Fibroblast of upper back skin (primary cell): ENCODE measurements around the gene TRIP10.
"Not testable (repeated sequence)": the region's sequence is repeated elsewhere in the genome, so short reads cannot be mapped to it uniquely, and the experiment has no call there.

Experiments
- DNase-seq: peaks from one replicate; pipeline ENCODE4 v3.0.0-alpha.2; 2013

TRIP10 gene

DNA sequence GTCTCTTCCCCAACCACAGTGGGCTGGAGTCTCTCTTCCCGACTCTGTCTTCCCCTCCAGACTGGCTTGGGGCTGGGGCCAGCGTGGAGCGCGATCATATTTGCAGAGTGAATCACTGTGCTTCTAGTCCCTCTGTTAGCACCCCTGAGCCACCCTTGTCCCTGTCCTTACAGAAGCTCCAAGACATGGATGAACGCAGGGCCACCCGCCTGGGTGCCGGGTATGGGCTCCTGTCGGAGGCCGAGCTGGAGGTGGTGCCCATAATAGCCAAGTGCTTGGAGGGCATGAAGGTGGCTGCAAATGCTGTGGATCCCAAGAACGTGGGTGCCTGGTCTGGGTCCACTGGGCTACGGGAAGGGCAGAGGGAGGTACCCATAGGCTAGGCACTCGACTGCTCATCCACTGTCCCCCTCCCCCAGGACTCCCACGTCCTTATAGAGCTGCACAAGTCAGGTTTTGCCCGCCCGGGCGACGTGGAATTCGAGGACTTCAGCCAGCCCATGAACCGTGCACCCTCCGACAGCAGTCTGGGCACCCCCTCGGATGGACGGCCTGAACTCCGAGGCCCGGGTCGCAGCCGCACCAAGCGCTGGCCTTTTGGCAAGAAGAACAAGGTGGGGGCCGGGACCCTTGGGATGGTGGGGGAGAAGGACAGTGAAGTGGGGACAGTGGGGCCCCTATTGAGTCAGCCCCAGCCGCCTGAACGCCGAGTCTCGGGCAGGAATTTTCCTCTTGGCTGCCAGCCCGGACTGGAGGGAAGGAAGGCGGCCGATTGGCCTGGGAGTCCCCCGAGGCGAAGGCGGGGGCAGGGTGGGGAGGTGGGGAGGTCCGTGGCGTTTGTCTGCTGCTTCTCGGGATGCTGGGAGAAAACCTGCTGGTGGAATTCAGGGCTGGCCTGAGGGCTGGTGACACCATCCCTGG is 5.2 kb downstream of the TRIP10 start:
- DNase-seq, result peak; percentile 82

DNA sequence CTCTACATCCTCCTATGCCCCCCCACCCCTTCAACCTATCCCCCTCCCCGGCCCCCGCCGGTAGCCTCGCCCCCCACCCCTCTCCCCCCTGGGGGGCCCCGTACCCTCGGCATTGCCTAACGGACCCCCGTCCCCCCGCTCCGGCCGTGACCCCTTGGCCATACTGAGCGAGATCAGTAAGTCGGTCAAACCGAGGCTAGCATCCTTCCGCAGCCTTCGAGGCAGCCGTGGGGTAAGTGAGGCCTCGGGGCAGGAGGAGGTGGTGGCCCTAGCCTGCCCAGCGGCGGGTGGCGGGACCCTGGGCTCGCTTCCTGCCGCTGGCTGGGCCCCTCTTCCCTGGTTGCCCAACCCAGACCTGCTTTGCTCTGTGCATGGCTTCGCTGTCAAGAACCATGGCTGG is 6.5 kb downstream of the TRIP10 start:
- no peak for DNase-seq

DNA sequence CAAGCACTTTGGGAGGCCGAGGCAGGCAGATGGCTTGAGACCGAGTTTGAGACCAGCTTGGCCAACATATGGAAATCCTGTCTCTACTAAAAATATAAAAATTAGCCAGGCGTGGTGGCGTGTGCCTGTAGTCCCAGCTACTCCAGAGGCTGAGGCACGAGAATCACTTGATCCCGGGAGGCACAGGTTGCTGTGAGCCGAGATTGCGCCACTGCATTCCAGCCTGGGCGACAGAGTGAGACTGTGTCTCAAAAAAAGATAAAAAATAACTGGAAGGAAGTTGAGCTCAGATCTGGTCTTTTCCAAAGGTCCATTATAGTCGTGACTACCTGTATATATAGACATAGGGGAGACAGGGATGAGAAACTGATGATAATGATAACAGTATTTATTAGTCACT is 9.1 kb downstream of the TRIP10 start:
- not testable (repeated sequence) for DNase-seq

DNA sequence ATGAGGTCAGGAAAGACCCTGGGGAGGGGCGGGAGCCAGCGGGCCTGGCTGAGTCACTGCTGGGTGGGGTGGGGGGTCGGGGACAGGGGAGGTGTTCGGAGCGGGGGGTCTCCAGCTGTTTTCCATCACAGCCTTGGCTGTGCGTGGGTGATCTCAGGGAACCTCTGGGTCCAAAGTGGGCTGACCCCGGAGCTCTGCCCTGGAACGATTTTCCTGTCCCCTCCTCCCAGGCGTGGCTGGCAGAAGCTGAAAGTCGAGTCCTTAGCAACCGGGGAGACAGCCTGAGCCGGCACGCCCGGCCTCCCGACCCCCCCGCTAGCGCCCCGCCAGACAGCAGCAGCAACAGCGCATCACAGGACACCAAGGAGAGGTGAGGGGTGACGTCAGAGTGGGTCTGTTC is 10.6 kb downstream of the TRIP10 start:
- DNase-seq, result no peak

DNA sequence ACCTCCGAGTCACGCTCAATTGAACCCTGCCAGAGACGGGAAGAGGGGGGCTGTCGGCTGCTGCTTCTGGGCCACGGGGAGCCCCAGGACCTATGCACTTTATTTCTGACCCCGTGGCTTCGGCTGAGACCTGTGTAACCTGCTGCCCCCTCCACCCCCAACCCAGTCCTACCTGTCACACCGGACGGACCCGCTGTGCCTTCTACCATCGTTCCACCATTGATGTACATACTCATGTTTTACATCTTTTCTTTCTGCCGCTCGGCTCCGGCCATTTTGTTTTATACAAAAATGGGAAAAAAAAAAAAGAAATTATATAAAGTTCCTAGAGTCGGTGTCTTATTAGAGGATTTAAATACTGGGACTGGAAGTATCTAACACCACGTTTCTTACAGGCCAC is 11.7 kb downstream of the TRIP10 start:
- DNase-seq, result no peak

DNA sequence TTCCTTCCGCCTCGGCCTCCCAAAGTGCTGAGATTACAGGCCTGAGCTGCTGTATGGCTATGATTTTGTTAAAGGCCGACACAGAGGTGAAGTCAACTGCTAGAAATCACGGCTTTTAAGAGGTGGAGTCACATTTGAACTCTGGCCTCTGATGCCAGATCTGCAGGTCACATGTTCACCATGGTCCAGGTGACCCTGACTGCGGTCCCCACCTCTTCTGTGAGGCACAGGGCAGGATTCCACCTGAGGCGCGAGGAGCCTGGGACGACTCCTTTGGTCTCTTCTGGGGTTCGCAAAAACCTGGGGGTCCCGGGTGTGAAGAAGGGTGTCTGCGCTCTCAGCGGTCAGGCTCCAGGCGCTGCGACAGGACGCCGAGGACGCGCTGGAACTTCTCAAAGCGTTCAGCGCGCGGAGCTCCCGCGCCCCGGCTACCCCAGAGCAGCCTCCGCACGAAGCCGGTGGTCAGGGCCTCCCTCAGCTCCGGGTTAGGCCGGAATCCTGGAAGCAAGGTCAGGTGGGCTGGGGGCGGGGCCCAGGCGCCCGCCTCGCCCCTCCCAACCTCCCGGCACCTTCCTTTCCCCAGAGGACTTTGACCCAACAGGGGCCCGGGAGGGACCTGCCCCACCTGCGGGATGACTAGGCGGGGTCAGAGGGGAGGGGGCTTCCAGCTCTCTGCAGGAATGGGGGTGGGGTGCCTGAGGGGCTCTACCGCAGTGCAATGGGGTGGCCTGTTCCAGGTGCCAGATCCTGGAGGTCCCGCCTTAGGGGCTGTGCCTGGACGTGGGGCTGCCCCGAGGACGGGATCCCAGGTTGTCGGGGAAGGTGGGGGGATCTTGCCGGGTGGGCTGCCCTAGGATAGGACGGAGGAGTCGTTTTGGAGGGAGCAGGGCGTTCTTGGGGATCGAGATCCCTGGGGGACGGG is 13.0 kb downstream of the TRIP10 start:
- no peak for DNase-seq

DNA sequence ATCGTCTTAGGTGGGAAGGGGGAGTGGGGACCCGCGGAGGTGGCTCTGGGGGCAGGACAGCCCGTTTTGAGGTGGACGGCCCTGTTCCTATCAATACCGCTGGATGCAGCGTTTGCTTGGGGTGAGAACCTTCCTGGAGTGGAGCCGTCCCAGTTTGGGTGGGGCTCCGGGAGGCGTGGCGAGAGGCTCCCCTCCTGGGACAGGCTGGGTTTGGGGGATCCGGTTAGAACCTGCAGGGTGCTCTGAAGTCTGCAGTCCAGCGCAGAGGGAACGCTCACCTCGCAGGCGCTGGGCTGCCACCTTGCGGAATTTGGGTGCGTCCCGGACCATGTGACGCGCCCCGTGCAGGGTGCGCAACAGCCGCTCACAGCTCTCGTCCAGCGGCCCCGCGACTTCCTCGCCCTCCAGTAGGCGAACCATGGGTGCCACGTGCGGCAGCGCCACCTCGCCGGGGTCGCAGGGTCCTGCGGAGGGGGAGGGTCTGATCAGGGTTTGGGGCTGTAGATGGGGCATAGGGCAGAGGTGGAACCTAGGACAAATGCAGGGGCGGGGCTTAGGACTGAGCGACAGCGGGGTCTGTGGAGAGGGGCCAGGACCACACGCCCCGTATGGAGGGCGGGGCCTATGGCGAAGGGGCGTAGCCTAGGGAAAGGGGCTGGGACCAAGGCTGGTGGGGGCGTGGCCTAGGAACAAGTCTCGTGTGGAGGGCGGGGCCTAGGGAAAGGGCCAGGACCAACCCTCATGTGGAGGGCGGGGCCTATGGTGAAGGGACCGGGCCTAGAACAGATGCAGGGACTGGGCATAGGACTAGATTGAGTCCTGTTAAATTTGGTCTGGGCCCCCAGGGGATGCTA is 13.9 kb downstream of the TRIP10 start:
- DNase-seq, result peak; percentile 44

DNA sequence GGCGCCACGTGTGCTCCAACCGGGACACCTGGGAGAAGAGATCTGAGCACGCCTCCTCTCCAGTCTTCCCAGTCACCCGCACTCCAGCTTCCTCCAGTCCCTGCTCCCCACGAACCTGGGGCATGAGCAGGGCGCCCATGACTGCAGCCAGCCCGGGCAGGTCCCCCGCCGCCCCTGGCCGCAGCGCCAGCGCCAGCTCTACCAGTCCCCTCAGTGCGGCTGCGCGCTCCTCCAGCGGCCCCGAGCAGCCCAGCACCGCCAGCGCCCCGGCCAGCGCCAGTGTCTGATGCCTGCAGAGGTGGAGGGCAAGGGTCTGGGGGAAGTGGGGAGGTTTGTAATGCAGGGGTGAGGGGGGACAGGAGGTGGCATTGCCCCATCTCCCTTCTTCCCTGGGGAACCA is 14.7 kb downstream of the TRIP10 start:
- DNase-seq, result no peak

DNA sequence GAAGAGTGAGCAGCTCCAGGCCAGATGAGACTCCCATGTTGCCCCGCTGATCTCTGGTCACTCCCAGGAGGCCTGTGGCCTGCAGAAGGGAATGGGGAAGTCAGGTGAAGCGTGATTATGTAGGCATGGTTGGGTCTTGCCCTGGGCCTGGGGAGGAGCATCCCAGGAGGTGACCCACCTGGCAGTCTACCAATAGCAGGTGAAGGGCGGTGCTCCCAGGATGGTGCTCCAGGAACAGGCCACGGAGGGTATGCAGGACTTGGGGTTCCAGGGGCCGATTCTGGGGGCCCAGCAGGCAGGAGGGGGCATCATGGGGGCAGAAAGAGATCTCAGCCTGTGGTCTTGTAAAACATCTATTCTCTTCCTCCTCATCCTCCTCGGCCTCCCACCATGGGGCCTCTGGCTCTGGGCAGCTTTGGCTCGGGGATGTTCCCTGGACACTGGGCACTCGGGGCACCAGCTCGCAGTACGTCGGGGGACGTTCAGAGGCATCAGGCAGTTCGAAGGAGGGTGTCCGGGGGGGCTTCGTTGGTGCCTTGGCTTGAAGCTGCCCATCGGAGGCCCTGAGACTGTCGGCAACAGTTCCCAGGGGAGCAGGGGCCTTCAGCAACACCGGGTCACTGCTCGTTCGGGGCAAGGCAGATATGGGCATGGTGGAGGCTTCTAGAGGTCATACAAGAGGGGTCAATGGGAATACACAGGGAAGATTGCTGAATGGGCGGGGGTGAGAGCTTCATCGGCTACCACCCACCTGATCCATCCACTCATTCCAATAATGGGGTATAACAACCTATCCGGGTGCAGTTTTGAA is 15.4 kb downstream of the TRIP10 start:
- DNase-seq, result no peak

DNA sequence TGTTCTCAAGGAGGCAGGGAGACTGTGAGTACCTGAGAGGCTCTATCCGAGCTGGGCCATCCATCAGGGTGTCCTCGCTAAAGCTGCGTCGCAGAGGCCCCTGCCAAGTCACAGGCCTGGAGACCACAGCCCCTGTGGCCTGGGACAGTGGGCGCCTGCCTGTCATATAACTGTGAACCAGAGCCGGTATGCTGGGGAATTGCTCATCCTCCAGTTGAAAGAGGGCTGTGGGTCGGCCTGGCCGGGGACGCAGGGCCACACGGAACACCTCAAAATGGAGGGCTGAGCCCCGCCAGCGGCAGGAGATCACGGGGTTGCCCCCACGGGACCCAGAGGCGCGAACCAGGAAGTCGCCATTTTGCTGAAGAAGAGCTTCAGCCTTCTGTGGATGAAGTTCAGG is 21.1 kb downstream of the TRIP10 start:
- no peak for DNase-seq

DNA sequence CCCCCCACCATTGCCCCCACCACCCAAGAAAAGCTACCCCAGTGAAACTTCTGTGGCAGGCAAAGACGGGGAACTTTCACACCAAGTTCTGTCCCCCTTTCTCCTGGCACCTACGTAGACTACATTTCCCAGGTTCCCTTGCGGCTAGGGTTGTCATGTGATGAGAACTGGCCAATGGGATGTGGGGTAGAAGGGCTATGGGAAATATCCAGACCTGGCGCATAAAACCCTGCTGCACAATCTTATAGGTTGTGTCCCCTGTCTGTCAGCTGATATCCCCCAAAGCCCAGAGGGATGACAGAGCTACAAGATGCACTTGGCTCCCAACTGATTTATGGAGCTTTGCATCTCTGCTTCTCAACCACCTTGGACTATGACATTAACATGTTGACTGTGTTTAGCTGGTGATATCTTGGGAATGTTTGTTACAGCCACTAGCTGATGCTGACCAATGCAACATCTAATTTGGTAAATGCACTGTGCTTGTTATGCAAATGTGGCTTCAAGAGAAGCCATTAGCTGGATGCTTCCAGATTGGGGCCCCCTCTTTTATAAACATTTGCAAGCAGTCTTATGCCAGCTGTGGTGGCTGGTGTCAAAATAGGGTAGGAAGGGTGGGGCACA is 21.7 kb downstream of the TRIP10 start:
- no peak for DNase-seq

DNA sequence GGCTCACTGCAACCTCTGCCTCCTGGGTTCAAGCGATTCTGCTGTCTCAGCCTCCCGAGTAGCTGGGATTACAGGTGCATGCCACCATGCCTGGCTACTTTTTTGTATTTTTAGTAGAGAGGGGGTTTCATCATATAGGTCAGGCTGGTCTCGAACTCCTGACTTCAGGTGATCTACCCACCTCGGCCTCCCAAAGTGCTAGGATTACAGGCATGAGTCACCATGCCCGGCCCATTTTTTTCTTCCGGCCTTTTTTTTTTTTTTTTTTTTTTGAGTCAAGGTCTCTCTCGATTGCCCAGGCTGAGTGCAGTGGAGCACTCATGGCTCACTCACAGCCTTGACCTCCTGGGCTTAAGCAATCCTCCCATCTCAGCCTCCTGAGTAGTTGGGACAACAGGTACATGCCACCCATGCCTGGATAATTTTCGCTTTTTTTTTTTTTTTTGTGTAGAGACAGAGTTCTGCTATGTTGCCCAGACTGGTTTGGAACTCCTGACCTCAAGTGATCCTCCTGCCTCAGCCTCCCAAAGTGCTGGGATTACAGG is 22.8 kb downstream of the TRIP10 start:
- DNase-seq, result not testable (repeated sequence)

DNA sequence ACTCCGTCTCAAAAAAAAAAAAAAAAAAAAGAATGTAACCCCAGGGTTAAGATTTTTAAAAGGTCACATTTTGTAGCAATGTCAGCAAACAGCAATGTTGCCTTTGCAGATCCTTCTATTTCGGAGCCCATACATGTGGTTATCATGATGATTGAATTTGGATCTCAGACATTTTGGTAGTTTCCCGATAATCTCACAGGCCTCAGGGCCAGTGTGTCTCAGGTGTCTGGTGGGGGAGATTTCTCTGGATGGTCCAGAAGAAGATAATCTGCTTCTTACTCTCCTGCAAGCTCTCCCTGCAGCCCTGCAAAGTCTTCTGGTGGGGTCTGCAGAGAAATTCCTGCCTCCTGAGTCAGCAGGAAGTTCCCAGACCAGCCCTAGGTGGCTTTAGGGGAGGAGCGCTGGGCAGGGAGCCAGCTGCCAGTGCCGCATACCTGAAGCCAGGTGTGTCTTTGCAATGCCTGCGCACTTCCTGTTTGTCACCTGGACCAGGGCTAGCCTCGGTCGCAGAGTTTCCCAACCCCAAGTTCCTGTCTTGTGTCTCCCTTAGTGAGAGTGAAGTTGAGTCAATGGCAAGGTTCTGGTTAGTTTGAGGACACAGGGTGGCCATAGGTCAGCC is 26.4 kb downstream of the TRIP10 start:
- DNase-seq, result peak; percentile 14

DNA sequence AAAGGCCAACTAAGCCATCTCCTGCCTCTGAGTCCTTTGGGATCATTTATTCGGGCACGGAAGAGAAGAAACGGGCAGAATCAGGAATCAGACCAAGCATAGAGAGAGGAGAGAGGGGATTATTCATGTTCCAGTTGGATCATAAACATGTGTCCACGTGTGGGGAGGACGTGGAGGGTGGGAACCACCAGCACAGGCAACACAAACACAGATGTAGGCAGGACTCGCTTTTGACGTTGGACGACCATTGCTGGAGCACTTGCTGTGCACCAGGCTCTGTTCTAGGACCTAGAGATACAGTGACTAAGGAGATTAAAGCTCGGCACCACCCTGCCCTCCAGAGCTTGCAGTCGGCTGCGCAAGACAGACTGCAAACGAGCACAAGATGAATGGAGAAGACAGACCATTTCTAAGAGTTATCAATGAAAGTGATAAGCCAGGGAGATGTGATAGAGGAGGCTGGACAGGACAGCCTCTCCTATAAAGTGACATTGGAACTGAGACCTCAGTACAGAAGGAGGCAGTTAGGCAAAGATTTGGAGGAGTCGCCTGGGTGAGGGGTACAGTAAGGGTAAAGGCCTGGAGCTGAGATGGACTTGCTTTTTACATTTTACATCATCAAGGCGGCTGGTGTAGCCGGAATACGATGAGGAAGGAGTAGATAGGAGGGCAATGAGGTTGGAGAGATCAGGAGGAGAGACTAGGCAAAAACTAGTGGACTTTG is 27.0 kb downstream of the TRIP10 start:
- DNase-seq, result no peak

DNA sequence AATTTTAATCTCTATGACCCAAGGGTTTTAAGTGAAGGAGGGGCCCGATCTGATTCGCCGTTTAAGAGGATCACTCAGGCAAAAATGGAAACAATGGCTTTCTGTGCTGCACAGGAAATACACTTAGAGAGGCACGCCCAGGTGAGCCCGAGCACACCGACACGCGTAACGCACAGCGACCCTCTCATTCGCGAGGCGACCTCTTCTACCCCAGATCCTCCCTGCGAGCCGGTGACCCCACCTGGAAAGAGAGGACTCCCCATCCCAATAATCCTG is 27.5 kb downstream of the TRIP10 start:
- no peak for DNase-seq

DNA sequence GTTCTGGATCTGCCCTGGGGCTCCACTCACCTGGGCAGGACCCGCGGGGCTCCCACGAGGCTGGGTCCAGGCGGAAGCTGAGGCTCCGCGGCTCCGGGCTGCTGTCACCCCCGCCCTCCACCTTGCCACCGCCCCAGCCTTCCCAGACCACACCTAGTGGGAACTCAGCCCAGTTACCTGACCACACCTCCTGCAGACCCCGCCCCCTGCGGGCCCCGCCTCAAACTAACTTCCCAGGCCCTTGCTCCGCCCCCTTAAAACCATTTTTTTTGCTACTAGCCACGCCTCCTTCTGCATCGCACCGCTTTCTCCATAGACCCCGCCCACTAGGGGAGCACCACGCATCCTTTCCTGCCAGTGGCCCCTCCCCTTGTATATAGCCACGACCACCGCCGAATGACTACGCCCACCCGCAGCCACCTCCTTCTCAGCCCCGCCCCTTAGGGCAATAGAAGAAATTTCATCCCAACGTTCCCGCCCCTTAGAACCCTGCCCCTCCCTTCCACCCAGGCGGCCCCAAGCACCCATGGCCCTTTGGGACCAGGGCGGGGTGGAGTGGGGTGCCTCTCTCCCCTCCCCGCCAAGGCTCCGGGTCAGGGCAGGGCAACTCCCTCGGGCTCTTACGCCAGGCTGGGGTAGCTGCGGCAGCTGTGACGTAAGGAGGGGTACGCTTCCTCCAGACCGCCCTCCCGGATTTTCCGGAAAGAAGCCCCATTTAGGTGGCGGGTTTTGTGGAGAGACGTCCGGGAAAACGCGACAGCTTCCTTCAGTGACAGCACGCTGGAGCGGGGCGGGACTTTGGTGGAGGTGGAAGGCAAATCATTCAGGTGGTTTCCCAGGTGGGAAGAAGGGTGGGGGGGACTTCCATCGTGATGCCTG is 28.1 kb downstream of the TRIP10 start, which contains the start of gene SH2D3A:
TSS of gene SH2D3A (minus strand) at position 79 of the 879 bp plus-strand sequence. CDS start 3,687 bp downstream, outside the sequence.
- no peak for DNase-seq

DNA sequence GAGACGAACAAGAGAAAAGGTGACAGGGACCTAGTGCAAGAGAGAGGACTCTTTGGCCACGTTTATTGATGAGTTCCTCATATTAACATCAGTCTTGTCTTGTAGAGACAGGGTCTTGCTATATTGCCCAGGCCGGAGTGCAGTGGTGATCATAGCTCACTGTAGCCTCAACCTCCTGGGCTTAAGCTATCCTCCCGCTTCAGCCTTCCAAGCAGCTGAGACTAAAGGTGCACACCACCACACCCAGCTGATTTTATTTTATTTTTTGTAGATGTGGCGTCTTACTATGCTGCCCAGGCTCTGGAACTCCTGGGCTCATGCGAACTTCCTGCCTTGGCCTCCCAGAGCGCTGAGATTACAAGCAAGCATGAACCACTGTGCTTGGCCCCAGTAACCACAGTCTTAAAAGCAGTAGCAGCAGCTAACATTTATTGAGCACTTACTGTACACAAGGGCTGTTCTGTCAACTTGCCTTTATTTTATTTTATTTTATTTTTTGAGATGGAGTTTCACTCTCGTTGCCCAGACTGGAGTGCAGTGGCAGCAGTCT is 28.8 kb downstream of the TRIP10 start:
- DNase-seq, result no peak

DNA sequence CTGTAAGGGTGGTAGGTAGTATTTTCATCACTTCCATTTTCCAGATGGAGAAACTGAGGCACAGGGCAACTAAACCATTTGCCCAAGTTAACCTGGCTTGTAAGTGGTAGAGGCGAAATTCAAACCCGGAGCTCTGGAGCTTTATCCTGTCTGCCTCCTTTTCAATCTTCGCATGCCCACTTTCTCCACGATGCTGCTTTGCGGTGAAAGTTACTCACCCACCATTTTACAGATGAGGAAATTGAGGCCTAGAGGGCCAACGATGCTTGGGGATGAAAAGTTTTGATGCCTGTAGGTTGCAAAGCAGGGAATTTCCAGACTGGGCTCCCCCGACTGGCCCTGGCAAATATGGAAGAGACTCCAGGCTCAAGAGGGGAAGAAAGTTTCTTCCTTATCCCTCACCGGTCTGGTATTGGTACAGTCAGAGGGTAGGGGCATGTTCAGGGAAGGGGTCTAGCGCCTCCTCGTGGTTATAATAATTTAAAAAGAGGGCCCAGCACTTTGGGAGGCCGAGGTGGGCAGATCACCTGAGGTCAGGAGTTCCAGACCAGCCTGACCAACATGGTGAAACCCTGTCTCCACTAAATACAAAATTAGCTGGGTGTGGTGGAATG is 29.6 kb downstream of the TRIP10 start:
- DNase-seq, result no peak
